IMR-90 (cell line): ENCODE results near the gene CPLX1. TPM values are rescaled to one million over a fixed set of nuclear protein-coding genes. Genes with fewer than 3 reads are reported as not detected.

Experiments used
- ATAC-seq: fragments of 200-7000 bp; cut with Tn5 transposase; 2 replicates; pipeline ENCODE4 v1.9.1; 2020; ENCODE audit warnings: low read depth, mild to moderate bottlenecking, moderate library complexity
- BruUV-seq: library from RNA; stranded (reverse); fragments of 400-500 nt; replicated peaks from 2 replicates; lab custom pipeline; 2021; lab: Mats Ljungman, UMichigan
- CTCF ChIA-PET: fragments of 300-600 bp; formaldehyde crosslinking; extraction: SDS; loops from one replicate; lab custom pipeline; 2021; ENCODE audit warnings: antibody characterized with exemption; lab: Yijun Ruan, JAX
- POLR2A ChIA-PET: fragments of 300-600 bp; sonication (Branson Sonifier 250); formaldehyde crosslinking; loops from one replicate; lab custom pipeline; 2022; ENCODE audit warnings: antibody characterized with exemption; ENCODE audit not compliant: unreplicated experiment; lab: Charles Lee
- DNase-seq: peaks from one replicate; pipeline ENCODE4 v3.0.0; 2013
- H2AFZ ChIP-seq: replicated peaks from 2 replicates; pipeline ENCODE3; 2013; ENCODE audit warnings: low read length, mild to moderate bottlenecking; ENCODE audit not compliant: poor library complexity
- H2AK5ac ChIP-seq: 2 replicates; pipeline ENCODE4 v1.6.1; 2013; ENCODE audit warnings: low read depth, low read length, inconsistent platforms
- H2AK9ac ChIP-seq: replicated peaks from 2 replicates; pipeline ENCODE3; 2013; ENCODE audit warnings: mild to moderate bottlenecking, low read depth, low read length, moderate library complexity; ENCODE audit not compliant: poor library complexity
- H2BK120ac ChIP-seq: 2 replicates; pipeline ENCODE4 v1.6.1; 2013; ENCODE audit warnings: low read depth, low read length, inconsistent platforms
- H2BK15ac ChIP-seq: 3 replicates; pipeline ENCODE4 v1.6.1; 2013; ENCODE audit warnings: low read depth, low read length, inconsistent platforms
- H2BK20ac ChIP-seq: 2 replicates; pipeline ENCODE4 v1.6.1; 2013; ENCODE audit warnings: low read depth, mild to moderate bottlenecking, inconsistent platforms, low read length, moderate library complexity
- H2BK5ac ChIP-seq: 2 replicates; pipeline ENCODE4 v1.6.1; 2013; ENCODE audit warnings: mild to moderate bottlenecking, low read depth, low read length, inconsistent platforms; ENCODE audit not compliant: poor library complexity, severe bottlenecking
- H3K14ac ChIP-seq: replicated peaks from 2 replicates; pipeline ENCODE4 v1.6.1; 2013; ENCODE audit warnings: low read depth, low read length, inconsistent platforms
- H3K18ac ChIP-seq: 2 replicates; pipeline ENCODE4 v1.6.1; 2013; ENCODE audit warnings: low read depth, low read length, control low read depth
- H3K23ac ChIP-seq: 2 replicates; pipeline ENCODE4 v1.6.1; 2013; ENCODE audit warnings: low read depth, low read length, inconsistent platforms
- H3K27ac ChIP-seq: 2 replicates; pipeline ENCODE4 v1.5.1; 2013; ENCODE audit warnings: mild to moderate bottlenecking, control low read depth, low read length; ENCODE audit not compliant: insufficient read depth
- H3K27me3 ChIP-seq: 2 replicates; pipeline ENCODE4 v1.6.1; 2013; ENCODE audit warnings: low read length; ENCODE audit not compliant: control insufficient read depth, insufficient read depth
- H3K36me3 ChIP-seq: 2 replicates; pipeline ENCODE4 v1.6.1; 2013; ENCODE audit warnings: low read length, mixed read lengths; ENCODE audit not compliant: control insufficient read depth, insufficient read depth
- H3K4ac ChIP-seq: 2 replicates; pipeline ENCODE4 v1.6.1; 2013; ENCODE audit warnings: low read depth, low read length, inconsistent platforms
- H3K4me1 ChIP-seq: 2 replicates; pipeline ENCODE4 v1.6.1; 2013; ENCODE audit warnings: low read length, mixed read lengths; ENCODE audit not compliant: control insufficient read depth, insufficient read depth
- H3K4me2 ChIP-seq: 2 replicates; pipeline ENCODE4 v1.6.1; 2013; ENCODE audit warnings: low read depth, mild to moderate bottlenecking, control low read depth, low read length, moderate library complexity
- H3K4me3 ChIP-seq: 2 replicates; pipeline ENCODE4 v1.5.1; 2013; ENCODE audit warnings: low read depth, mild to moderate bottlenecking, control low read depth, low read length, moderate library complexity; ENCODE audit not compliant: insufficient read depth
- H3K56ac ChIP-seq: 2 replicates; pipeline ENCODE4 v1.6.1; 2013; ENCODE audit warnings: low read length, inconsistent platforms; ENCODE audit not compliant: insufficient read depth; ENCODE audit errors: extremely low read depth
- H3K79me1 ChIP-seq, 2 experiments: 2 replicates each; pipeline ENCODE4 v1.6.1; 2013; ENCODE audit warnings: low read length in 2 of 2, inconsistent platforms in 1 of 2, low read depth in 1 of 2
- H3K9ac ChIP-seq: 2 replicates; pipeline ENCODE4 v1.6.1; 2013; ENCODE audit warnings: low read depth, low read length, control low read depth
- H3K9me1 ChIP-seq: 2 replicates; pipeline ENCODE4 v1.6.1; 2013; ENCODE audit warnings: low read length, inconsistent platforms; ENCODE audit not compliant: insufficient read depth
- H3K9me3 ChIP-seq: 2 replicates; pipeline ENCODE4 v1.6.1; 2013; ENCODE audit warnings: low read length; ENCODE audit not compliant: control insufficient read depth, insufficient read depth
- H4K20me1 ChIP-seq: 2 replicates; pipeline ENCODE4 v1.6.1; 2013; ENCODE audit warnings: low read length, inconsistent platforms; ENCODE audit not compliant: insufficient read depth
- H4K5ac ChIP-seq: 2 replicates; pipeline ENCODE4 v1.6.1; 2013; ENCODE audit warnings: mild to moderate bottlenecking, low read depth, low read length, control low read depth
- H4K8ac ChIP-seq, 2 experiments: 2 replicates each; pipeline ENCODE4 v1.6.1; 2013; ENCODE audit warnings: low read depth in 2 of 2, low read length in 2 of 2, control low read depth in 1 of 2, inconsistent platforms in 1 of 2
- H4K91ac ChIP-seq: 2 replicates; pipeline ENCODE4 v1.6.1; 2013; ENCODE audit warnings: low read depth, low read length, inconsistent platforms; ENCODE audit not compliant: insufficient read depth
- BHLHE40 ChIP-seq: fragments of 150-350 bp; IDR thresholded peaks from 2 replicates; pipeline ENCODE4 v1.6.1; 2016; ENCODE audit warnings: mild to moderate bottlenecking, low read depth, low read length
- CHD1 ChIP-seq: IDR thresholded peaks from 2 replicates; pipeline ENCODE4 v1.6.1; 2012; ENCODE audit warnings: low read depth, low read length, improper control_type of control experiment
- CTCF ChIP-seq: conservative IDR thresholded peaks from 2 replicates; pipeline ENCODE4 v1.5.1; 2012; ENCODE audit warnings: mild to moderate bottlenecking, low read depth, low read length, improper control_type of control experiment
- ELK1 ChIP-seq: fragments of 150-350 bp; IDR thresholded peaks from 2 replicates; pipeline ENCODE4 v1.6.1; 2016; ENCODE audit warnings: low read depth, mild to moderate bottlenecking, low read length, moderate library complexity, borderline replicate concordance
- FOS ChIP-seq: fragments of 150-350 bp; IDR thresholded peaks from 2 replicates; pipeline ENCODE4 v1.6.1; 2016; ENCODE audit warnings: low read depth, low read length
- MAZ ChIP-seq: IDR thresholded peaks from 2 replicates; pipeline ENCODE4 v1.6.1; 2012; ENCODE audit warnings: low read depth, mild to moderate bottlenecking, low read length, improper control_type of control experiment, moderate library complexity, borderline replicate concordance
- MXI1 ChIP-seq: IDR thresholded peaks from 2 replicates; pipeline ENCODE4 v1.6.1; 2012; ENCODE audit warnings: low read depth, mild to moderate bottlenecking, low read length, moderate library complexity, borderline replicate concordance
- NFE2L2 ChIP-seq: fragments of 150-350 bp; IDR thresholded peaks from 2 replicates; pipeline ENCODE4 v1.6.1; 2016; ENCODE audit warnings: low read depth, mild to moderate bottlenecking, low read length
- RAD21 ChIP-seq: IDR thresholded peaks from 2 replicates; pipeline ENCODE4 v1.6.1; 2012; ENCODE audit warnings: low read length, improper control_type of control experiment
- RCOR1 ChIP-seq: IDR thresholded peaks from 2 replicates; pipeline ENCODE4 v1.6.1; 2012; ENCODE audit warnings: mild to moderate bottlenecking, low read length, improper control_type of control experiment; ENCODE audit not compliant: insufficient replicate concordance
- RFX5 ChIP-seq: IDR thresholded peaks from 2 replicates; pipeline ENCODE4 v1.8.0; 2012; ENCODE audit warnings: low read depth, mild to moderate bottlenecking, low read length, moderate library complexity
- SMC3 ChIP-seq: fragments of 150-350 bp; IDR thresholded peaks from 2 replicates; pipeline ENCODE4 v1.6.1; 2016; ENCODE audit warnings: low read depth, mild to moderate bottlenecking, antibody characterized with exemption, low read length, moderate library complexity
- USF2 ChIP-seq: fragments of 150-350 bp; IDR thresholded peaks from 2 replicates; pipeline ENCODE4 v1.6.1; 2017; ENCODE audit warnings: mild to moderate bottlenecking, antibody characterized with exemption, low read length, low read depth
- WGBS, 2 experiments: methylation state at CpG; one replicate each; pipeline versions ENCODE4 v1.1.5 to v1.1.7; 2013; ENCODE audit warnings: missing lambda C conversion rate in 2 of 2; ENCODE audit not compliant: insufficient read length in 1 of 2; ENCODE audit errors: extremely low coverage in 2 of 2; 5-methylcytosine and 5-hydroxymethylcytosine counted together
- dilution Hi-C: fragments of 300-500 bp; cut with HindIII; formaldehyde crosslinking; loops from one replicate; pipeline ENCODE4 v1.14.3; 2018; ENCODE audit warnings: low sequenced_read_pairs; ENCODE audit not compliant: unreplicated experiment
- in situ Hi-C: fragments of 300-500 bp; cut with MboI; formaldehyde crosslinking; loops from 3 replicates; pipeline ENCODE4 v1.14.3; 2019; ENCODE audit warnings: low sequenced_read_pairs, inconsistent platforms, mixed read lengths
- intact Hi-C: fragments of 100-400 bp; cut with micrococcal nuclease; formaldehyde crosslinking; loops from 2 replicates; pipeline ENCODE4 v1.10.0; 2022
- polyA plus RNA-seq, 3 experiments: library from polyadenylated mRNA; depleted of rRNA; stranded (reverse); fragments of >200 nt; gene quantifications; 2 replicates each; pipeline ENCODE4 v1.2.3, GENCODE V29; 2012; ENCODE audit warnings: low replicate concordance in 1 of 3
- total RNA-seq: library from RNA; depleted of rRNA; stranded (reverse); fragments of >200 nt; gene quantifications from 2 replicates; pipeline ENCODE4 v1.2.3, GENCODE V29; 2012

Gene CPLX1
- total and polyA plus RNA-seq, 2 of the 4 experiments (the other 2 are of a cell fraction), result 0.05 TPM; not detected in 1

GRCh38 chr4:796206-796605 lies 29.7 kb downstream of the CPLX1 start:
- no peaks in the 10 kb centered on the region for H3K36me3 ChIP-seq
- peaks cover 55% of the 10 kb centered on the region for H3K27me3 ChIP-seq
- no peaks in the 10 kb centered on the region for H3K9me3 ChIP-seq
- no peak overlapping the region for H3K27ac ChIP-seq
- no peak for TF ChIP-seq RAD21
- no peak for TF ChIP-seq CHD1
- no peak for TF ChIP-seq SMC3
- no peak for TF ChIP-seq USF2
- TF ChIP-seq CTCF, result no peak
- no peak for TF ChIP-seq MXI1
- no peak for TF ChIP-seq BHLHE40
- TF ChIP-seq FOS, result no peak
- TF ChIP-seq MAZ, result no peak
- TF ChIP-seq RCOR1, result no peak
- TF ChIP-seq ELK1, result no peak
- no peak for TF ChIP-seq NFE2L2
- TF ChIP-seq RFX5, result no peak
- H2BK5ac ChIP-seq, result no peak overlapping the region
- in situ Hi-C loops (no loop called here), dilution Hi-C loops (no loop called here), intact Hi-C loops (no loop called here)
- no peak overlapping the region for H2BK15ac ChIP-seq
- no peak overlapping the region for H2BK20ac ChIP-seq
- ChIA-PET POLR2A (no interaction called here), CTCF (no interaction called here)
- H3K4ac ChIP-seq, result no peak overlapping the region
- no peak overlapping the region for H4K91ac ChIP-seq
- H4K5ac ChIP-seq, result no peak overlapping the region
- no peak overlapping the region for H3K56ac ChIP-seq
- H3K18ac ChIP-seq, result no peak overlapping the region
- H2BK120ac ChIP-seq, result no peak overlapping the region
- H3K4me3 ChIP-seq, result no peak overlapping the region
- no peak overlapping the region for H3K14ac ChIP-seq
- H3K23ac ChIP-seq, result no peak overlapping the region
- no peak overlapping the region for H2AK5ac ChIP-seq
- DNase-seq (no peak), ATAC-seq (no peak)
- no peaks in the 10 kb centered on the region for H3K9me1 ChIP-seq
- no peaks in the 10 kb centered on the region for H3K4me1 ChIP-seq
- no peaks in the 10 kb centered on the region for H3K79me1 ChIP-seq
- H3K4me2 ChIP-seq, result no peak overlapping the region
- WGBS, 2 experiments, result 95% methylated on average over 9 of the region's 17 CpGs; no CpG with 5 or more reads in 1 of the 2 experiments
- no TSS peak for BruUV-seq
- H3K9ac ChIP-seq, result no peak overlapping the region
- H4K20me1 ChIP-seq, result no peaks in the 10 kb centered on the region
- no peak overlapping the region for H2AK9ac ChIP-seq
- no peak overlapping the region for H2AFZ ChIP-seq
- no peak overlapping the region for H4K8ac ChIP-seq
